Measurements from ENCODE around the gene TTLL1.

DNA sequence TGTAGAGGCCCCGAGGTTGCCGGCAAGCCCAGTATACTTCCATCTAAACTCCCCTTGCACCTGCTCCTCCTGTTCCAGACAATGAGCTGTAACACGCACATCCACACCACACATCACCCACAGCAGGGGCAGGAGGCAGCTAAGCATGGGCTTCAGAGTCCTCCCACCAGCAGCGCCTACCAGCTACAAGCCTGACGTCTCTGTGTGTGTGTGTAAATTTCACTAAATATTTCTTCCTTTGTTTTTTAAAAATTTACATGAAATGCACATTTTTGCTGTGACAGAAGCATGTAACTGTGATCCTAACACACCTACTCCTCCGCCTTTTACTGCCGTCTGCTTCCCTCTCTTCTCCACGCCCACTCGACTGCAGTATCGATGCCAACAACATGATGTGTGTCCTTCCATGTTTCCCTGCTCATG lies 44.9 kb downstream of the TTLL1 start:
- TF ChIP-seq, protein P1, sequence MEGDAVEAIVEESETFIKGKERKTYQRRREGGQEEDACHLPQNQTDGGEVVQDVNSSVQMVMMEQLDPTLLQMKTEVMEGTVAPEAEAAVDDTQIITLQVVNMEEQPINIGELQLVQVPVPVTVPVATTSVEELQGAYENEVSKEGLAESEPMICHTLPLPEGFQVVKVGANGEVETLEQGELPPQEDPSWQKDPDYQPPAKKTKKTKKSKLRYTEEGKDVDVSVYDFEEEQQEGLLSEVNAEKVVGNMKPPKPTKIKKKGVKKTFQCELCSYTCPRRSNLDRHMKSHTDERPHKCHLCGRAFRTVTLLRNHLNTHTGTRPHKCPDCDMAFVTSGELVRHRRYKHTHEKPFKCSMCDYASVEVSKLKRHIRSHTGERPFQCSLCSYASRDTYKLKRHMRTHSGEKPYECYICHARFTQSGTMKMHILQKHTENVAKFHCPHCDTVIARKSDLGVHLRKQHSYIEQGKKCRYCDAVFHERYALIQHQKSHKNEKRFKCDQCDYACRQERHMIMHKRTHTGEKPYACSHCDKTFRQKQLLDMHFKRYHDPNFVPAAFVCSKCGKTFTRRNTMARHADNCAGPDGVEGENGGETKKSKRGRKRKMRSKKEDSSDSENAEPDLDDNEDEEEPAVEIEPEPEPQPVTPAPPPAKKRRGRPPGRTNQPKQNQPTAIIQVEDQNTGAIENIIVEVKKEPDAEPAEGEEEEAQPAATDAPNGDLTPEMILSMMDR (IDR thresholded peaks at IDR 0.05) = no peak
- TF ChIP-seq ETV6 (CRISPR knock-in tag; IDR thresholded peaks at IDR 0.05) (no peak), TCF7 (CRISPR knock-in tag; IDR thresholded peaks at IDR 0.05; ENCODE audit: low read depth) (no peak), NR3C1 (CRISPR knock-in tag; conservative IDR thresholded peaks at IDR 0.05; ENCODE audit: low read depth) (no peak), TP53 (CRISPR knock-in tag; IDR thresholded peaks at IDR 0.05) (no peak), SP1 (CRISPR knock-in tag; conservative IDR thresholded peaks at IDR 0.05) (no peak)
- TF ChIP-seq, protein P2, sequence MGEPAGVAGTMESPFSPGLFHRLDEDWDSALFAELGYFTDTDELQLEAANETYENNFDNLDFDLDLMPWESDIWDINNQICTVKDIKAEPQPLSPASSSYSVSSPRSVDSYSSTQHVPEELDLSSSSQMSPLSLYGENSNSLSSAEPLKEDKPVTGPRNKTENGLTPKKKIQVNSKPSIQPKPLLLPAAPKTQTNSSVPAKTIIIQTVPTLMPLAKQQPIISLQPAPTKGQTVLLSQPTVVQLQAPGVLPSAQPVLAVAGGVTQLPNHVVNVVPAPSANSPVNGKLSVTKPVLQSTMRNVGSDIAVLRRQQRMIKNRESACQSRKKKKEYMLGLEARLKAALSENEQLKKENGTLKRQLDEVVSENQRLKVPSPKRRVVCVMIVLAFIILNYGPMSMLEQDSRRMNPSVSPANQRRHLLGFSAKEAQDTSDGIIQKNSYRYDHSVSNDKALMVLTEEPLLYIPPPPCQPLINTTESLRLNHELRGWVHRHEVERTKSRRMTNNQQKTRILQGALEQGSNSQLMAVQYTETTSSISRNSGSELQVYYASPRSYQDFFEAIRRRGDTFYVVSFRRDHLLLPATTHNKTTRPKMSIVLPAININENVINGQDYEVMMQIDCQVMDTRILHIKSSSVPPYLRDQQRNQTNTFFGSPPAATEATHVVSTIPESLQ (CRISPR knock-in tag; IDR thresholded peaks at IDR 0.05) = no peak
- TF ChIP-seq, protein P3, sequence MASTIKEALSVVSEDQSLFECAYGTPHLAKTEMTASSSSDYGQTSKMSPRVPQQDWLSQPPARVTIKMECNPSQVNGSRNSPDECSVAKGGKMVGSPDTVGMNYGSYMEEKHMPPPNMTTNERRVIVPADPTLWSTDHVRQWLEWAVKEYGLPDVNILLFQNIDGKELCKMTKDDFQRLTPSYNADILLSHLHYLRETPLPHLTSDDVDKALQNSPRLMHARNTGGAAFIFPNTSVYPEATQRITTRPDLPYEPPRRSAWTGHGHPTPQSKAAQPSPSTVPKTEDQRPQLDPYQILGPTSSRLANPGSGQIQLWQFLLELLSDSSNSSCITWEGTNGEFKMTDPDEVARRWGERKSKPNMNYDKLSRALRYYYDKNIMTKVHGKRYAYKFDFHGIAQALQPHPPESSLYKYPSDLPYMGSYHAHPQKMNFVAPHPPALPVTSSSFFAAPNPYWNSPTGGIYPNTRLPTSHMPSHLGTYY (CRISPR knock-in tag; IDR thresholded peaks at IDR 0.05) = no peak
- TF ChIP-seq, protein P4, sequence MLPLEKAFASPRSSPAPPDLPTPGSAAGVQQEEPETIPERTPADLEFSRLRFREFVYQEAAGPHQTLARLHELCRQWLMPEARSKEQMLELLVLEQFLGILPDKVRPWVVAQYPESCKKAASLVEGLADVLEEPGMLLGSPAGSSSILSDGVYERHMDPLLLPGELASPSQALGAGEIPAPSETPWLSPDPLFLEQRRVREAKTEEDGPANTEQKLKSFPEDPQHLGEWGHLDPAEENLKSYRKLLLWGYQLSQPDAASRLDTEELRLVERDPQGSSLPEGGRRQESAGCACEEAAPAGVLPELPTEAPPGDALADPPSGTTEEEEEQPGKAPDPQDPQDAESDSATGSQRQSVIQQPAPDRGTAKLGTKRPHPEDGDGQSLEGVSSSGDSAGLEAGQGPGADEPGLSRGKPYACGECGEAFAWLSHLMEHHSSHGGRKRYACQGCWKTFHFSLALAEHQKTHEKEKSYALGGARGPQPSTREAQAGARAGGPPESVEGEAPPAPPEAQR (CRISPR knock-in tag; IDR thresholded peaks at IDR 0.05) = no peak
